OCI-LY1 (cell line): ENCODE measurements around the gene PLD6.

ENCODE experiments used
- H2AFZ ChIP-seq: fragments of 200-600 bp; sonication (generic), shearing (Covaris generic); 2 replicates; pipeline ENCODE4 v1.6.0; 2014; ENCODE audit warnings: antibody characterized with exemption, mild to moderate bottlenecking, low read length
- H3F3A ChIP-seq: fragments of 200-600 bp; sonication (generic), shearing (Covaris generic); 2 replicates; pipeline ENCODE4 v1.6.0; 2014; ENCODE audit warnings: mild to moderate bottlenecking, antibody characterized with exemption, low read length, moderate library complexity; ENCODE audit not compliant: insufficient read depth
- H3K27ac ChIP-seq: fragments of 200-600 bp; sonication (generic); 2 replicates; pipeline ENCODE4 v1.5.1; 2014; ENCODE audit warnings: low read length, mixed run types, mild to moderate bottlenecking, low read depth; ENCODE audit not compliant: poor library complexity, severe bottlenecking
- H3K27me3 ChIP-seq: fragments of 200-600 bp; sonication (generic); 2 replicates; pipeline ENCODE4 v1.6.0; 2014; ENCODE audit warnings: antibody characterized with exemption, mild to moderate bottlenecking, low read length, moderate library complexity; ENCODE audit not compliant: insufficient read depth
- H3K36me3 ChIP-seq: fragments of 200-600 bp; sonication (generic); 2 replicates; pipeline ENCODE4 v1.6.1; 2014; ENCODE audit warnings: mild to moderate bottlenecking, antibody characterized with exemption, low read length, moderate library complexity, mixed read lengths; ENCODE audit not compliant: insufficient read depth
- H3K4me1 ChIP-seq: fragments of 200-600 bp; sonication (generic); 2 replicates; pipeline ENCODE4 v1.5.1; 2014; ENCODE audit warnings: mild to moderate bottlenecking, low read length, moderate library complexity; ENCODE audit not compliant: insufficient read depth, severe bottlenecking
- H3K4me2 ChIP-seq: fragments of 200-600 bp; sonication (generic), shearing (Covaris generic); 2 replicates; pipeline ENCODE4 v1.6.1; 2014; ENCODE audit warnings: low read length
- H3K4me3 ChIP-seq: fragments of 200-600 bp; sonication (generic); 2 replicates; pipeline ENCODE4 v1.5.1; 2014; ENCODE audit warnings: low read length, low read depth, mild to moderate bottlenecking, mixed read lengths; ENCODE audit not compliant: poor library complexity, severe bottlenecking
- H3K79me2 ChIP-seq: fragments of 200-600 bp; shearing (Covaris generic); 2 replicates; pipeline ENCODE4 v1.6.1; 2016; ENCODE audit warnings: mixed run types, low read length, mixed read lengths; ENCODE audit not compliant: insufficient read depth
- H3K9ac ChIP-seq: fragments of 200-600 bp; sonication (generic), shearing (Covaris generic); 2 replicates; pipeline ENCODE4 v1.6.1; 2014; ENCODE audit warnings: mild to moderate bottlenecking, low read length, mixed read lengths
- H3K9me2 ChIP-seq: fragments of 200-600 bp; sonication (generic), shearing (Covaris generic); 2 replicates; pipeline ENCODE4 v1.6.1; 2014; ENCODE audit warnings: low read depth, mild to moderate bottlenecking, low read length, mixed read lengths
- H3K9me3 ChIP-seq: fragments of 200-600 bp; shearing (Covaris generic); 2 replicates; pipeline ENCODE4 v1.6.1; 2014; ENCODE audit warnings: low read length, mixed read lengths
- H4K20me1 ChIP-seq: fragments of 200-600 bp; sonication (generic), shearing (Covaris generic); 2 replicates; pipeline ENCODE4 v1.6.0; 2016; ENCODE audit warnings: mild to moderate bottlenecking, low read length; ENCODE audit not compliant: insufficient read depth
- CTCF ChIP-seq: fragments of 200-600 bp; sonication (generic), shearing (Covaris generic); IDR thresholded peaks from 2 replicates; pipeline ENCODE4 v1.5.1; 2017; ENCODE audit warnings: mild to moderate bottlenecking, antibody characterized with exemption, low read length, moderate library complexity, mixed read lengths
- EZH2 ChIP-seq: fragments of 200-600 bp; sonication (generic), shearing (Covaris generic); IDR thresholded peaks from 2 replicates; pipeline ENCODE4 v1.8.0; 2017; ENCODE audit warnings: borderline replicate concordance, mixed run types, mild to moderate bottlenecking, antibody characterized with exemption, low read length, moderate library complexity, mixed read lengths

Gene PLD6

GRCh38 chr17:17214646-17215436 is 8.7 kb upstream of the PLD6 start:
- Histone ChIP-seq H3K36me3 (peaks cover 39% of the 10 kb centered on the region), H3K79me2 (no peaks in the 10 kb centered on the region), H3K4me2 (no peak overlapping the region), H4K20me1 (no peaks in the 10 kb centered on the region), H3F3A (no peaks in the 10 kb centered on the region), H3K9me3 (no peaks in the 10 kb centered on the region), H2AFZ (no peak overlapping the region), H3K9me2 (no peaks in the 10 kb centered on the region), H3K4me1 (no peaks in the 10 kb centered on the region), H3K27me3 (no peaks in the 10 kb centered on the region), H3K9ac (no peak overlapping the region), H3K4me3 (no peak overlapping the region), H3K27ac (no peak overlapping the region)
- no peak for TF ChIP-seq CTCF
- no peak for TF ChIP-seq EZH2

GRCh38 chr17:17213775-17214174 is 7.6 kb upstream of the PLD6 start:
- no peaks in the 10 kb centered on the region for H3K79me2 ChIP-seq
- H2AFZ ChIP-seq, result no peak overlapping the region
- TF ChIP-seq CTCF, result no peak
- TF ChIP-seq EZH2, result no peak
- no peaks in the 10 kb centered on the region for H4K20me1 ChIP-seq
- H3K9ac ChIP-seq, result no peak overlapping the region
- H3K27ac ChIP-seq, result no peak overlapping the region
- H3K36me3 ChIP-seq, result peaks cover 36% of the 10 kb centered on the region
- no peaks in the 10 kb centered on the region for H3K4me1 ChIP-seq
- H3F3A ChIP-seq, result no peaks in the 10 kb centered on the region
- H3K9me3 ChIP-seq, result no peaks in the 10 kb centered on the region
- H3K9me2 ChIP-seq, result no peaks in the 10 kb centered on the region
- H3K27me3 ChIP-seq, result no peaks in the 10 kb centered on the region
- no peak overlapping the region for H3K4me2 ChIP-seq
- no peak overlapping the region for H3K4me3 ChIP-seq

GRCh38 chr17:17207998-17208397 is 1.9 kb upstream of the PLD6 start:
- Histone ChIP-seq H3K9ac (no peak overlapping the region), H3K4me2 (no peak overlapping the region)

More at GRCh38 chr17:17207998-17208397, 1.9 kb upstream of the PLD6 start:
- no peak overlapping the region for H2AFZ ChIP-seq
- H3K27me3 ChIP-seq, result no peaks in the 10 kb centered on the region
- H3K4me3 ChIP-seq, result no peak overlapping the region
- H3F3A ChIP-seq, result no peaks in the 10 kb centered on the region
- H4K20me1 ChIP-seq, result no peaks in the 10 kb centered on the region
- peaks cover 21% of the 10 kb centered on the region; the same call in 1 of the 2 replicates for H3K36me3 ChIP-seq
- no peaks in the 10 kb centered on the region for H3K9me3 ChIP-seq
- H3K27ac ChIP-seq, result no peak overlapping the region
- peaks cover 21% of the 10 kb centered on the region for H3K79me2 ChIP-seq
- no peak for TF ChIP-seq EZH2
- no peak for TF ChIP-seq CTCF
- no peaks in the 10 kb centered on the region for H3K9me2 ChIP-seq
- peaks cover 25% of the 10 kb centered on the region for H3K4me1 ChIP-seq
